OCI-LY7 (cell line): ENCODE measurements around the gene SLC35F1. TPM values are rescaled to one million over a fixed set of nuclear protein-coding genes. Genes with fewer than 3 reads are reported as not detected.

Source experiments
- BruUV-seq: library from RNA; stranded (reverse); fragments of 400-500 nt; replicated peaks from 2 replicates; lab custom pipeline; 2021; lab: Mats Ljungman, UMichigan
- CTCF ChIA-PET: fragments of 300-600 bp; sonication (Branson Sonifier 250); formaldehyde crosslinking; loops from one replicate; lab custom pipeline; 2022; ENCODE audit warnings: antibody characterized with exemption; ENCODE audit not compliant: unreplicated experiment; lab: Charles Lee
- POLR2A ChIA-PET: fragments of 300-600 bp; sonication (Branson Sonifier 250); formaldehyde crosslinking; loops from one replicate; lab custom pipeline; 2022; ENCODE audit warnings: antibody characterized with exemption; lab: Charles Lee
- DNase-seq: peaks from one replicate; pipeline ENCODE4 v3.0.0-alpha.2; 2015; ENCODE audit warnings: low spot score
- H2AFZ ChIP-seq: fragments of 200-600 bp; sonication (generic), shearing (Covaris generic); 2 replicates; pipeline ENCODE4 v1.6.1; 2014; ENCODE audit warnings: mild to moderate bottlenecking, antibody characterized with exemption, low read length, moderate library complexity
- H3K27ac ChIP-seq: fragments of 200-600 bp; sonication (generic); 2 replicates; pipeline ENCODE4 v1.5.1; 2014; ENCODE audit warnings: mixed run types, low read depth, mild to moderate bottlenecking, moderate library complexity, low read length, inconsistent platforms; ENCODE audit not compliant: poor library complexity, severe bottlenecking
- H3K36me3 ChIP-seq: fragments of 200-600 bp; sonication (generic); 2 replicates; pipeline ENCODE4 v1.6.1; 2014; ENCODE audit warnings: mild to moderate bottlenecking, antibody characterized with exemption, low read length, moderate library complexity, mixed read lengths; ENCODE audit not compliant: insufficient read depth
- H3K4me1 ChIP-seq: fragments of 200-600 bp; sonication (generic); 2 replicates; pipeline ENCODE4 v1.5.1; 2014; ENCODE audit warnings: mild to moderate bottlenecking, low read length; ENCODE audit not compliant: insufficient read depth, poor library complexity, severe bottlenecking
- H3K4me2 ChIP-seq: fragments of 200-600 bp; sonication (generic); 2 replicates; pipeline ENCODE4 v1.6.1; 2014; ENCODE audit warnings: mild to moderate bottlenecking, low read length
- H3K4me3 ChIP-seq: fragments of 200-600 bp; sonication (generic); 2 replicates; pipeline ENCODE4 v1.5.1; 2014; ENCODE audit warnings: mild to moderate bottlenecking, low read depth, low read length; ENCODE audit not compliant: poor library complexity, severe bottlenecking
- H3K79me2 ChIP-seq: fragments of 200-600 bp; sonication (generic); 2 replicates; pipeline ENCODE4 v1.6.1; 2016; ENCODE audit warnings: low read depth, mild to moderate bottlenecking, low read length, moderate library complexity, mixed read lengths; ENCODE audit not compliant: insufficient read depth
- H3K9me2 ChIP-seq: fragments of 200-600 bp; sonication (generic); 2 replicates; pipeline ENCODE4 v1.6.1; 2016; ENCODE audit warnings: mild to moderate bottlenecking, low read length, mixed read lengths; ENCODE audit not compliant: insufficient read depth
- H3K9me3 ChIP-seq: fragments of 200-600 bp; sonication (generic); 2 replicates; pipeline ENCODE4 v1.6.1; 2014; ENCODE audit warnings: mild to moderate bottlenecking, mixed run types, low read length, mixed read lengths
- H4K20me1 ChIP-seq: fragments of 200-600 bp; sonication (generic); 2 replicates; pipeline ENCODE4 v1.6.1; 2014; ENCODE audit warnings: mild to moderate bottlenecking, antibody characterized with exemption, low read length, moderate library complexity, mixed read lengths; ENCODE audit not compliant: insufficient read depth
- EZH2phosphoT487 ChIP-seq: fragments of 200-600 bp; sonication (generic); IDR thresholded peaks from 2 replicates; pipeline ENCODE4 v1.6.1; 2018; ENCODE audit warnings: low read depth, borderline replicate concordance, mild to moderate bottlenecking, mixed run types, antibody characterized with exemption, low read length, moderate library complexity, mixed read lengths
- intact Hi-C: fragments of 100-400 bp; cut with micrococcal nuclease; formaldehyde crosslinking; loops from one replicate; pipeline ENCODE4 v1.10.0; 2022; ENCODE audit not compliant: unreplicated experiment
- total RNA-seq, 2 experiments: library from RNA; depleted of rRNA in 1 of 2; stranded (reverse); fragments of >200 nt in 1 of 2; shearing (Covaris generic) in 1 of 2; gene quantifications; 2 replicates each; pipeline ENCODE4 v1.2.3, GENCODE V29; 2014 to 2022
- TF ChIP-seq, protein P1 (sequence below): fragments of 200-600 bp; sonication (generic); conservative IDR thresholded peaks from 2 replicates; pipeline ENCODE4 v1.5.1; 2014; ENCODE audit warnings: mild to moderate bottlenecking, antibody characterized with exemption, low read length, moderate library complexity, mixed read lengths

The SLC35F1 gene
- total RNA-seq, 2 experiments from 2014 or later: 0.03 TPM; not detected in 1

DNA sequence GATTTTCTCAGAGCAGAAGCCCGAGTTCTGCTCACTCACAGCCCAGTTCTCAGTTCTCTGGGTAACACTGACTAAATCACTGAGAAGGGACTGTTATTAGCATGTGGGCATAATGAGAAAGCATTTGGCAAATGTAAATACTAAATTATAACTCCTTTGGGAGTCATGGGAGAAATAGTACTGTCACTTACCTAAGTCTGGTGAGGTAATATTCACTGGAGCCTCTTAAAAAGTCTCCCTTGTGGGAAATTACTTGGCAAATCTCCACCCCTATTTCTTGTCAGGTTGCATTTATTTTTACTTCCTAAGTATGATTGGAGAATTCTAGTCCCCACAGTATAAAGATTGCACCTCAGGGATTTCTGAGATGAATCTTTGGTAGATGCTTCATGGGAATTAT lies 254.3 kb downstream of the SLC35F1 start:
- H3K79me2 ChIP-seq: no peaks in the 10 kb centered on the region
- TF ChIP-seq, protein P1, sequence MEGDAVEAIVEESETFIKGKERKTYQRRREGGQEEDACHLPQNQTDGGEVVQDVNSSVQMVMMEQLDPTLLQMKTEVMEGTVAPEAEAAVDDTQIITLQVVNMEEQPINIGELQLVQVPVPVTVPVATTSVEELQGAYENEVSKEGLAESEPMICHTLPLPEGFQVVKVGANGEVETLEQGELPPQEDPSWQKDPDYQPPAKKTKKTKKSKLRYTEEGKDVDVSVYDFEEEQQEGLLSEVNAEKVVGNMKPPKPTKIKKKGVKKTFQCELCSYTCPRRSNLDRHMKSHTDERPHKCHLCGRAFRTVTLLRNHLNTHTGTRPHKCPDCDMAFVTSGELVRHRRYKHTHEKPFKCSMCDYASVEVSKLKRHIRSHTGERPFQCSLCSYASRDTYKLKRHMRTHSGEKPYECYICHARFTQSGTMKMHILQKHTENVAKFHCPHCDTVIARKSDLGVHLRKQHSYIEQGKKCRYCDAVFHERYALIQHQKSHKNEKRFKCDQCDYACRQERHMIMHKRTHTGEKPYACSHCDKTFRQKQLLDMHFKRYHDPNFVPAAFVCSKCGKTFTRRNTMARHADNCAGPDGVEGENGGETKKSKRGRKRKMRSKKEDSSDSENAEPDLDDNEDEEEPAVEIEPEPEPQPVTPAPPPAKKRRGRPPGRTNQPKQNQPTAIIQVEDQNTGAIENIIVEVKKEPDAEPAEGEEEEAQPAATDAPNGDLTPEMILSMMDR: no peak
- TF ChIP-seq EZH2phosphoT487: no peak
- POLR2A ChIA-PET: no interaction called here
- no TSS peak for BruUV-seq
- no peaks in the 10 kb centered on the region for H3K36me3 ChIP-seq
- CTCF ChIA-PET: no interaction called here
- no peak for DNase-seq
- H3K9me2 ChIP-seq: no peaks in the 10 kb centered on the region
- intact Hi-C loops: no loop called here
- H3K9me3 ChIP-seq: no peaks in the 10 kb centered on the region
- no peak overlapping the region for H3K4me3 ChIP-seq
- H2AFZ ChIP-seq: no peak overlapping the region
- no peaks in the 10 kb centered on the region for H4K20me1 ChIP-seq
- no peak overlapping the region for H3K4me2 ChIP-seq
- no peak overlapping the region for H3K27ac ChIP-seq
- H3K4me1 ChIP-seq: no peaks in the 10 kb centered on the region

DNA sequence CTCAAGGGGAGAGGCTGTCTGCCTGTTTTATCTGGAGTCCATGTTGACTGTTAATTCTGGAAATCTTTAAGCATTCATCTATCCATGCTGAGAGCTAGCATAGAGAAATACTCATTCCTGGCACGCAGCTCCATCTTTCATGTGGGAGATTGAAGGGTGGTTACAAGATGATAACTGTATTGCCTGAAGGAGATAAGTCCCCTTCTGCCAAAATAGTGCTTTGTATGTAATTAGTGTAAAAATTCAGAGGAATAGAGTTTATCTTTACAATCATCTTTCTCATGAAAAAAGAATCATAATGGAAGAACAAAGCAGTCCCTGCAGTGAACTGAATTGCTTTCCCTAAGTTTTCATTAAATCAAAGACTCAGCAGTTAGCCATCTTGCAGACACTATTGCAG lies 256.5 kb downstream of the SLC35F1 start:
- Histone ChIP-seq H3K36me3 (no peaks in the 10 kb centered on the region), H3K9me2 (no peaks in the 10 kb centered on the region), H3K79me2 (no peaks in the 10 kb centered on the region), H3K27ac (no peak overlapping the region), H3K4me2 (no peak overlapping the region), H3K4me3 (no peak overlapping the region), H3K4me1 (no peaks in the 10 kb centered on the region), H2AFZ (no peak overlapping the region), H4K20me1 (no peaks in the 10 kb centered on the region), H3K9me3 (no peaks in the 10 kb centered on the region)
- POLR2A ChIA-PET: no interaction called here
- CTCF ChIA-PET: no interaction called here
- intact Hi-C loops: no loop called here
- no TSS peak for BruUV-seq
- DNase-seq: no peak
- no peak for TF ChIP-seq EZH2phosphoT487
- TF ChIP-seq, protein P1: no peak

- Histone ChIP-seq H3K36me3 (no peaks in the 10 kb centered on the region), H2AFZ (no peak overlapping the region), H3K4me2 (no peak overlapping the region), H3K9me2 (no peaks in the 10 kb centered on the region), H3K79me2 (no peaks in the 10 kb centered on the region), H4K20me1 (no peaks in the 10 kb centered on the region), H3K27ac (no peak overlapping the region), H3K4me1 (no peaks in the 10 kb centered on the region), H3K9me3 (no peaks in the 10 kb centered on the region), H3K4me3 (no peak overlapping the region)
- BruUV-seq: no TSS peak
- ChIA-PET CTCF (no interaction called here), POLR2A (interaction anchor here (0.6 kb wide), 1 partner anchor 42 kb away, joined by 3 read pairs; no protein-coding TSS in a partner anchor)
- TF ChIP-seq, protein P1: no peak
- no peak for TF ChIP-seq EZH2phosphoT487
- intact Hi-C loops: no loop called here
- DNase-seq: no peak
These were observed 258.4 kb downstream of the SLC35F1 start for GRCh38 chr6:118165500-118165899.
